Esophagus muscularis mucosa (tissue), 4 donors: Measurements from ENCODE around the gene STX16.

Experiments used
- CTCF ChIP-seq, 3 experiments: fragments of 200-600 bp in 2 of 3; fragments of 450-650 bp in 1 of 3; sonication (generic) in 2 of 3; IDR thresholded peaks; one replicate each; pipeline ENCODE4 v1.5.1; 2017 to 2019; ENCODE audit warnings: antibody characterized with exemption in 3 of 3, mild to moderate bottlenecking in 2 of 3, moderate library complexity in 1 of 3
- EP300 ChIP-seq: sonication (generic); formaldehyde crosslinking; IDR thresholded peaks from one replicate; pipeline ENCODE4 v1.6.1; 2017; ENCODE audit warnings: antibody characterized with exemption
- POLR2A ChIP-seq: fragments of 450-650 bp; IDR thresholded peaks from one replicate; pipeline ENCODE4 v1.6.1; 2017; ENCODE audit warnings: antibody characterized with exemption, moderate library complexity, mild to moderate bottlenecking, low read depth

GRCh38 chr20:58682656-58683531 lies 31.8 kb downstream of the STX16 start:
- no peak for TF ChIP-seq CTCF (IDR thresholded peaks at IDR 0.05)
- TF ChIP-seq POLR2A, result no peak
- TF ChIP-seq EP300, result no peak
